ENCODE results near the gene TMEM248. TPM values are rescaled to one million over a fixed set of nuclear protein-coding genes. Genes with fewer than 3 reads are reported as not detected.

Gene TMEM248
- total and polyA plus RNA-seq, 2 of the 13 experiments (the other 11 are each of a cell fraction or from before 2014, with no cell fraction given) = 54.3 to 109 TPM

DNA sequence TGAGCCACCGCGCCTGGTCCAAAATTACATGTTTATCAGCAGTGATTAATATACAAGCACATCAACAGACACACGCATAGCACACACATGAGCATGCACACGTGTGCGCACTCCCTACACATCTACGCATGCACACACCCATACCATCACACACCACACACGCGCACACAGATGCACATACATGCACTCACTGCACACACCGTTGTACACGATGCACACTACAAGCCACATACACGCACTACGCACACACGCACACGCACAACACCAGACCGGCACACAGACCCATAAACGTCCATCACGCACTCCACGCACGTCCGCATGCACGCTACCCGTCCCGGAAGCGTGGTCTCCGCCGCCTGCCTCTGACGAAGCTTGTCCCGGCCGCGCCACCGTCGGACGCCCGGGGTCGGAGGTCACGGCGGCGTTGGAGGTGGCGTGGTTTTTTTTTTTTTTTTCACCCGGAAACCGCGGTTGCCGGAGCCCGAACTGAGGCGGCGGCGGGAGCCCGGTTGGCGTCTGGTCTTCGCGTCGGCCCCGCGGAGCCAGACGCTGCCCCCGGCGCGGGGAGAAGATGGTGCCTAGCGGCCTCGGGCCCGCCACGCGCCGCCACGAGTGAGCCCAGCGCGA, at the start of gene TMEM248 (continued):
- TF ChIP-seq SALL2 (CRISPR knock-in tag; IDR thresholded peaks at IDR 0.05) (peak; percentile 87), ZNF317 (CRISPR knock-in tag; IDR thresholded peaks at IDR 0.05) (peak; percentile 71), ZIK1 (CRISPR knock-in tag; IDR thresholded peaks at IDR 0.05; ENCODE audit: borderline replicate concordance, low read depth) (peak; percentile 76; the same call in 1 of the 2 replicates), CENPX (CRISPR knock-in tag; IDR thresholded peaks at IDR 0.05) (no peak), ZFP36 (IDR thresholded peaks at IDR 0.05; ENCODE audit: borderline replicate concordance, low read depth, low read length, partially characterized antibody) (no peak), ZNF780A (CRISPR knock-in tag; IDR thresholded peaks at IDR 0.05) (peak; percentile 73; the same call in 1 of the 2 replicates), ZNF782 (CRISPR knock-in tag; IDR thresholded peaks at IDR 0.05; ENCODE audit: borderline replicate concordance) (peak; percentile 84; the same call in 1 of the 2 replicates), ZNF263 (CRISPR knock-in tag; IDR thresholded peaks at IDR 0.05) (0 out of 2 replicates have a peak, but pooled peaks have one; percentile 12), ZNF282 (IDR thresholded peaks at IDR 0.05; ENCODE audit: partially characterized antibody) (no peak), ZNF567 (CRISPR knock-in tag; IDR thresholded peaks at IDR 0.05; ENCODE audit: borderline replicate concordance) (peak; percentile 83; the same call in 1 of the 2 replicates), ZNF557 (CRISPR knock-in tag; IDR thresholded peaks at IDR 0.05) (0 out of 2 replicates have a peak, but pooled peaks have one; percentile 49), FOXA1 (IDR thresholded peaks at IDR 0.05) (no peak), FOXA1 (CRISPR knock-in tag; IDR thresholded peaks at IDR 0.05) (0 out of 2 replicates have a peak, but pooled peaks have one; percentile 13)
- TF ChIP-seq, protein P1, sequence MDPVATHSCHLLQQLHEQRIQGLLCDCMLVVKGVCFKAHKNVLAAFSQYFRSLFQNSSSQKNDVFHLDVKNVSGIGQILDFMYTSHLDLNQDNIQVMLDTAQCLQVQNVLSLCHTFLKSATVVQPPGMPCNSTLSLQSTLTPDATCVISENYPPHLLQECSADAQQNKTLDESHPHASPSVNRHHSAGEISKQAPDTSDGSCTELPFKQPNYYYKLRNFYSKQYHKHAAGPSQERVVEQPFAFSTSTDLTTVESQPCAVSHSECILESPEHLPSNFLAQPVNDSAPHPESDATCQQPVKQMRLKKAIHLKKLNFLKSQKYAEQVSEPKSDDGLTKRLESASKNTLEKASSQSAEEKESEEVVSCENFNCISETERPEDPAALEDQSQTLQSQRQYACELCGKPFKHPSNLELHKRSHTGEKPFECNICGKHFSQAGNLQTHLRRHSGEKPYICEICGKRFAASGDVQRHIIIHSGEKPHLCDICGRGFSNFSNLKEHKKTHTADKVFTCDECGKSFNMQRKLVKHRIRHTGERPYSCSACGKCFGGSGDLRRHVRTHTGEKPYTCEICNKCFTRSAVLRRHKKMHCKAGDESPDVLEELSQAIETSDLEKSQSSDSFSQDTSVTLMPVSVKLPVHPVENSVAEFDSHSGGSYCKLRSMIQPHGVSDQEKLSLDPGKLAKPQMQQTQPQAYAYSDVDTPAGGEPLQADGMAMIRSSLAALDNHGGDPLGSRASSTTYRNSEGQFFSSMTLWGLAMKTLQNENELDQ (CRISPR knock-in tag; IDR thresholded peaks at IDR 0.05; ENCODE audit: borderline replicate concordance) = no peak
- TF ChIP-seq, protein P2, sequence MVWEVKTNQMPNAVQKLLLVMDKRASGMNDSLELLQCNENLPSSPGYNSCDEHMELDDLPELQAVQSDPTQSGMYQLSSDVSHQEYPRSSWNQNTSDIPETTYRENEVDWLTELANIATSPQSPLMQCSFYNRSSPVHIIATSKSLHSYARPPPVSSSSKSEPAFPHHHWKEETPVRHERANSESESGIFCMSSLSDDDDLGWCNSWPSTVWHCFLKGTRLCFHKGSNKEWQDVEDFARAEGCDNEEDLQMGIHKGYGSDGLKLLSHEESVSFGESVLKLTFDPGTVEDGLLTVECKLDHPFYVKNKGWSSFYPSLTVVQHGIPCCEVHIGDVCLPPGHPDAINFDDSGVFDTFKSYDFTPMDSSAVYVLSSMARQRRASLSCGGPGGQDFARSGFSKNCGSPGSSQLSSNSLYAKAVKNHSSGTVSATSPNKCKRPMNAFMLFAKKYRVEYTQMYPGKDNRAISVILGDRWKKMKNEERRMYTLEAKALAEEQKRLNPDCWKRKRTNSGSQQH (CRISPR knock-in tag; IDR thresholded peaks at IDR 0.05; ENCODE audit: low read depth) = peak; percentile 85; the same call in 1 of the 2 replicates
- TF ChIP-seq, protein P3, sequence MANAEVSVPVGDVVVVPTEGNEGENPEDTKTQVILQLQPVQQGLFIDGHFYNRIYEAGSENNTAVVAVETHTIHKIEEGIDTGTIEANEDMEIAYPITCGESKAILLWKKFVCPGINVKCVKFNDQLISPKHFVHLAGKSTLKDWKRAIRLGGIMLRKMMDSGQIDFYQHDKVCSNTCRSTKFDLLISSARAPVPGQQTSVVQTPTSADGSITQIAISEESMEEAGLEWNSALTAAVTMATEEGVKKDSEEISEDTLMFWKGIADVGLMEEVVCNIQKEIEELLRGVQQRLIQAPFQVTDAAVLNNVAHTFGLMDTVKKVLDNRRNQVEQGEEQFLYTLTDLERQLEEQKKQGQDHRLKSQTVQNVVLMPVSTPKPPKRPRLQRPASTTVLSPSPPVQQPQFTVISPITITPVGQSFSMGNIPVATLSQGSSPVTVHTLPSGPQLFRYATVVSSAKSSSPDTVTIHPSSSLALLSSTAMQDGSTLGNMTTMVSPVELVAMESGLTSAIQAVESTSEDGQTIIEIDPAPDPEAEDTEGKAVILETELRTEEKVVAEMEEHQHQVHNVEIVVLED (CRISPR knock-in tag; IDR thresholded peaks at IDR 0.05; ENCODE audit: borderline replicate concordance) = peak; percentile 99
